Pulmonary artery endothelial cell (primary cell): ENCODE results near the gene WNT3A. TPM values are rescaled to one million over a fixed set of nuclear protein-coding genes. Genes with fewer than 3 reads are reported as not detected.

Source experiments
- DNase-seq: peaks from one replicate; pipeline ENCODE4 v3.0.0-alpha.2; 2011; ENCODE audit warnings: low read depth, low spot score
- total RNA-seq: library from RNA; depleted of rRNA; stranded (reverse); fragments of >200 nt; gene quantifications from 2 replicates; pipeline ENCODE4 v1.2.3, GENCODE V29; 2014

The WNT3A gene
- total RNA-seq, 1 donor from 2014 or later, result not detected

DNA sequence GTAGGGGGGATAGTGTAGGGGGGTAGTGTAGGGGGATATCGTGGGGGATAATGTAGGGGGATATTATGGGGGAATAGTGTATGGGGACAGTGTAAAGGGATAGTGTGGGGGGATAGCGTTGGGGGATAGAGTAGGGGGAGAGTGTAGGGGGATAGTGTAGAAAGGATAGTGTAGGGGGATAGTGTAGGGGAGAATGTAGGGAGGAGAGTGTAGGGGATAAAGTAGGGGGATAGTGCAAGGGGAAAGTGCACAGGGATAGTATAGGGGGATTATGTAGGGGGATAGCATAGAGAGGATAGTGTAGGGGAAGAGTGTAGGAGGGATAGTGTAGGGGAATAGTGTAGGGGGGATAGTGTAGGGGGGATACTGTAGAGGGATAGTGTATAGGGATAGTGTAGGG lies 63.4 kb downstream of the WNT3A start:
- no peak for DNase-seq

- DNase-seq, result no peak
Measured at GRCh38 chr1:228070851-228071250, 64.1 kb downstream of the WNT3A start.

DNA sequence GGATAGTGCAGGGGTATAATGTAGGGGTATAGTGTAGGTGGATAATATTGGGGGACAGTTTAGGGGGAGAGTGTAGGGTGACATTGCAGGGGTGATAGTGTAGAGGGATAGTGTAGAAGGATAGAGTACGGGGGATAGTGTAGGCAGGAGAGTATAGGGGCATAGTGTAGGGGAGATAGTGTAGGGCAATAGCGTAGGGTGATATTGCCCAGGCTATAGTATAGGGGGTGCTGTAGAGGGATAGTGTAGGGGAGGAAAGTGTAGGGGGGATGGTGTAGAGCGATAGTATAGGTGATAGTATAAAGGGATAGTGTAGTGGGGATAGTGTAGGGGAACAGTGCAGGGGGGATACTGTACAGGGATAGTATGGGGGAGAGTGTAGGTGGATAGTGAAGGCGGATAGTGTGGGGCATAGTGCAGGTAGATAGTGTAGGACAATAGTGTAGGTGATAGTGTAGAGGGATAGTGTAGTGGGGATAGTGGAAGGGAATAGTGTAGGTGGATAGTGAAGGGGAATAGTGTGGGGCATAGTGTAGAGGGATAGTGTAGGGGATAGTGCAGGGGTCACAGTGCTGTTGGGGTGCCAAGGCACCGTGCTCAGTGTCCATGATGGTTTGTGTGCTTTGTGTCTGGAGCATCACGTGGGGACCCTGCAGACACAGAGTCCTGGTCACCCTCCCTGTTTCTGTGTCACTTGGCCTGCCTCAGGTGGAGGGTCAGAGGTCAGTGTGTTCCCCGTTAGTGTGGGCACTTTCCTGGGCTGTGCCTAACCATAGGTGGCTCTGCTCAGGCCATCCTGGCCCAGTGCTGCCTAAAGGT lies 65.2 kb downstream of the WNT3A start:
- no peak for DNase-seq

DNA sequence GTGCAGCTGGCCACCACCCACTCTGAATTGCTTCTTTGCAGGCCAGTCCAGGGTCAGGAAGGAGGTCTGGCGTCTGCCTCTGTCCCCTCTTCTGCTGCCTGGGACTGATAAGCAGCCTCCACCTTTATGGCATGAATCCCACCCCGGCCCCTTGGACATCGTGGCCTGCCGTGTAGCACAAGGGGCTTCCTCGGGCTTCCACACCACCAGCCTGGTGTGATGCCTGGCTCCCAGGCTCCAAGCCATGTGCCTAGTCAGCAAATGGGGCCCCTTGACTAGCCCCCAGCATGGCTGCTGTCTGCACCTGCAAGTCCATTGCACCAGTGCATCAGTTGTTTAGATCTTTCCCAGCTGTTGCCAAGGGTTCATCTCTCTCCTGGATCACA lies 65.9 kb downstream of the WNT3A start:
- DNase-seq, result no peak

- no peak for DNase-seq
Measured at GRCh38 chr1:228073061-228073856, 66.5 kb downstream of the WNT3A start.

GRCh38 chr1:228073857-228074545 lies 67.2 kb downstream of the WNT3A start:
- DNase-seq, result no peak

DNA sequence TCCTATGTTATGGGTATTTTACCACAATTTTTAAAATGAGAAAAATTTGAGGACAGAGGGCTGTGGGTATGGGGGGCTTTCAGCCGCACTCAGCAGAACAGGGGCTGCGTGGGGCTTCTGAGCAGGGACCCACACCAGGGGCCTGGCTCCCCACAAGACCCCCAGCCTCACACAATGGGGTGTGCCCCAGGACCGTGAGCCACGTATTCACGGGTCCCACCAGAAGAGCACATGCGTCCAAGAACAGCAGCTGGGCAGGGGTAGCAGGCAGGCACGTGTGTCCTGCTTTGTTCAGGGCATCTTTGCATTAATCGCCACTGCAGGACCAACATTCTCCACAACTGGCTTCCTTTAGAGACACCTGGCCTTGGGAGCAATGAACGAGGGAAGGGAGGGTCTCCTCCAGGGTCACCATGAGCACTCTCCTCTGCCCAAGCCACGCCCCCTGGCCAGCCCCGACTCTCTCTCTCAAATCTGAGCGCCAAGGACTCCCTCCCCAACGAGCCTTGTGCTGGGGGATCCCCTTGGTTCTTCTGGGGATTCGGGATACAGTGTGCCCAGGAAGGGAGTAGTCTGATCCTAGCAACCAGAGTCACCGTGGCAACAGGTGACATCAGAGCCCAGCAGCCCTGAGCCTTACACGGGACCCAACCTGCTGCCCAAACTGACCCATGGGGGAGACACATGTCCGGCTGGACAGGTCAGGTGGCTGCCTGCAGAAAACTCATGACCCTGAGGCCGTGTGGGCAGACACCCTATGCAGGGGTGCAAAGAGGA lies 68.3 kb downstream of the WNT3A start:
- no peak for DNase-seq

GRCh38 chr1:228075801-228076271 lies 69.0 kb downstream of the WNT3A start:
- no peak for DNase-seq

DNA sequence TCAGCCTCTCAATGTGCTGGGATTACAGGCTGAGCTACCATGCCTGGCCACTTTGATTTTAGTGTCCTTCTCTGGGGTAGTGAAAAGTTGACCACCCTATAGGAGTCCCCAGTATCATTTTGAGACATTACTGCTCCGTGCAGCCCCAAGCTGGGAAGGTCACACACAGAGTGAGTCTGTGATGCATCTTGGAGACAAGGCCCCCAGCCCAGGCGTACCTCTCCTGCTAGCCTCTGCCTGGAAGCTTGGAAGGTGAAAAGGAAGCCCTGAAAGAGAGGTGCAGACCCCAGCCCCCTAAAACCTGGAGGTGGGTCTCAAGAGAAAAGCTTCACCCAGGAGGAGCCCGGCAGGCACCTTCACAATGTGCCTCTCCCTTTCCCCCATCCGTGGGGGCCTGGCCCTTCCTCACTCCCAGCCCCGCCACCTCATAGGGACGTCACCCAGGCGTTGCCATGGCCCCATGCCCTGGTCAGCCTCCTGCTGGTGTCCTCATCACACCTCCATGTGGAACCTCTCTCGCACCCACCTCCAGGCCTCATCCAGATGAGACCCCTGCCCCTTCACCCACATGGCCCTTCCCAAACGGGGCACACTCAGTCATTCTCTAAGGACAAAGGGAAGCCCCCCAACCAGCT lies 70.1 kb downstream of the WNT3A start:
- no peak for DNase-seq

DNA sequence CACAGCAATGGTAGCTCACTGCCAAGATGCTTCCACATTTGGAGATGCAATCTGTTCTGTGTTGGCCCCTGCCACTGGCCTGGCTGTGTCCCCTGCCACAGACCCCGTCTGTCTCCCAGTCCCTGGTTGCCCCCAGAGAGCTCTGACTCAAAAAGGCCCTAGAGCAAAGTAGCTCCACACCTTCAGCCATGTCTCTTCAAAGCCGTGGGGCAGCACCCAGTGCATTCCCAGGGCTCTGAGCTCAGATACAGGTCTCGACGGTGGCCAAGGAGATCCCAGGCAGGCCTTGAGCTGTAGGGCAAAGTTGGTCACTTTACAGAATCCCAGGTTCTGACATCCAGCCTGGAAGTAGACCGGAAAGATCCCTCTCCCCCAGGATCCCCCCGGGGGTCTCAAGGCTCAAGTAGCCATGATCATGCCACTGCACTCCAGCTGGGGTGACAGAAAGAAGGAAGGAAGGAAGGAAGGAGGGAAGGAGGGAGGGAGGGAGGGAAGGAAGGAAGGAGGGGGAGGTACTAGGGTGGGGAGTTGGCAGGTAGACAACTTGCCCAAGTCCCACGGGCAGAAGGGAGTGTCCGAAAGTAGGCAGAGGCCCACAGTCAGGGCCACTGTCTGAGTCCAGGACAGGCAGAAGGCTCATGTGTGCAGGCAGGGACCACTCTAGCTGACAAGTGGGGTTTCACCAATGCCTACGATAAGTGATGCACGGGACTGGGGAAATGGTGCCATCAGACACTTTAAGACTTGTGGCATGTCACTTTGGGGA lies 71.0 kb downstream of the WNT3A start:
- no peak for DNase-seq

DNA sequence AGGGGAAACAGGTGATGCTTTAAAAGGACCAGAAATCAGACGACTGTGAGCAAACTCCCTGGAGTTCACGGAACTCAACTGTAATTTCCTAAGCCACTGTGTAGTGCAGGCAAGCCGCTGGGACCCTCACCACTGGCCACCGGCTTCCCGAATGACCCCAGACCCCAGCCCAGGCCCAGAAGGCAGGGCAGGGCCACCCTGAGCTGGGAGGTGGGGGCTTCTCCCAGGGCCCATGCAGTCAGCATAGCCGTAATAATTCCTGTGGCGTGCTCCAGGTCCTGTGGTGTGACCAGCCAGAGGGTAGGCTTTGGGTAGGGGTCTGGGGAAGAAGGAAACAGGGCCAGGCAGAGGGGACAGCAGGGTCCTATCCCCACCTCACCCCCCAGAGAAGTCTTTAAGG lies 72.2 kb downstream of the WNT3A start:
- no peak for DNase-seq

DNA sequence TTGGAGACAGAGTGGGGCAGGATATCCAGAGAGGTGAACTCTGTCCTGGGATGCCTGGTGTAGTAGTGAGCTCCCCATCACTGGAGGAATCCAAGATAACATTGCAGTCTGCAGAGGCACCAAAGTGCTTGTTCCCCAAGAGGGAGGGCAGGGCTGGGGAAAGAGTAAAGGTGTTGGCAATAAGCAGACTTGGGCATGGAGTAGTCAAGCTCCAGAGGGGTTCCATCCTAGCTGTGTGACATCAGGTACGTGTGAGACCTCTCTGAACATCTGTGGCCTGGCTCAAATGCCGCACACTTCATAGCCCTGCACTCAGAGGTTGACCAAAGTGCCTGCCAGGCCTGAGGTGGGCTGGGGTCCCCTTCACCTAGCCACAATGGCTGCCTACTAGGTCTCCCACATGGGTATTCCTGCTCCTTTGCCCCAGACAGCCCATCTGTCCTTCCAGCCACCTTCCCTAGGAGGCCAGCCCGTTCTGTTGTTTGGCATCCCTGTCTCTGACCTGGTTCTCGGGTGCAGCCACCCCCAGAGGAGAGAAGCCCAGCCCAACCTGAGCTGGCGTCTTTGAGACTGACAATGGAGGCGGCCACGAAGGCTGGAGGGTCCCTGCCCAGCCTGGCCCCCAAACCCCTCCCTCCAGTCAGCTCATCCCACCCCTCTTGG lies 72.9 kb downstream of the WNT3A start:
- no peak for DNase-seq

GRCh38 chr1:228081144-228081543 lies 74.3 kb downstream of the WNT3A start:
- DNase-seq, result no peak

GRCh38 chr1:228081578-228082213 lies 74.9 kb downstream of the WNT3A start:
- no peak for DNase-seq

GRCh38 chr1:228082214-228082917 lies 75.6 kb downstream of the WNT3A start, which contains the start of gene ARF1:
ARF1 (plus strand) TSS chr1:228082708; CDS start chr1:228097115, 14,407 bp downstream.
- peak; percentile 79 for DNase-seq

GRCh38 chr1:228082918-228083870 lies 76.4 kb downstream of the WNT3A start:
- no peak for DNase-seq

- DNase-seq, result no peak
Measured at GRCh38 chr1:228083871-228084278, 77.1 kb downstream of the WNT3A start.
